SU-DHL-6 (cell line): ENCODE measurements around the gene MGMT.

Source experiments
- EZH2phosphoT487 ChIP-seq: fragments of 200-600 bp; sonication (generic), shearing (Covaris generic); conservative IDR thresholded peaks from 2 replicates; pipeline ENCODE4 v1.6.1; 2018; ENCODE audit warnings: mild to moderate bottlenecking, antibody characterized with exemption, low read length, moderate library complexity, mixed read lengths
- TF ChIP-seq, protein P1 (sequence below): fragments of 200-600 bp; sonication (generic); IDR thresholded peaks from one replicate; pipeline ENCODE4 v1.5.1; 2017; ENCODE audit warnings: antibody characterized with exemption, mild to moderate bottlenecking, low read length, moderate library complexity; ENCODE audit not compliant: insufficient read depth, poor library complexity, severe bottlenecking

DNA sequence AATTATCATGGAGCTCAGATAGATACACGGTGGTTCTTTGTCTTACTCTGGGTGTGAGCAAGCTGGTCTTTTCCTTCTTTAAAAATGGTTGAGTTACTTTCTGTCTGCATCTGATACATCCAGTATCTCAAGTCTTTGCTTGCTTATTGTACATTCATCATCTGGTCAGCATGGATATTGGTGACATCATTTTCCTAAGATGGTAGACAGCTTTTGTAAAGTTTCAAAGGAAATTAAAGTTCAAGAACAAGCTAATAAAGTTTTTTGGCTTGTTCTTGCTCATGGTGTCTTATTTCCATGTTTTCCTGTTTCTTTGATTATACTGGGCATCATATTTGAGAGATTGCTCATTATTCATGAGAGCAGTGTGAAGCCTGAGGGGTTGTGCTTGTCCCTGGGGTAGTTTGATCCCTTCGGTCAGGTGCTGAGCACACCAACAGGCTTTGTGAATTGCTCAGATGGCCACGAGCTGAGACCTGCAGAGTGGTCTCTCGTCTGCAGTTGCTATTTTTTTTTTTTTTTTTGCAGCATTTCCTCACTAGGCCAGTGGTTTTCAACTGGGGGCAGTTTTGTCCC, 38.5 kb downstream of the MGMT start:
- TF ChIP-seq, protein P1, sequence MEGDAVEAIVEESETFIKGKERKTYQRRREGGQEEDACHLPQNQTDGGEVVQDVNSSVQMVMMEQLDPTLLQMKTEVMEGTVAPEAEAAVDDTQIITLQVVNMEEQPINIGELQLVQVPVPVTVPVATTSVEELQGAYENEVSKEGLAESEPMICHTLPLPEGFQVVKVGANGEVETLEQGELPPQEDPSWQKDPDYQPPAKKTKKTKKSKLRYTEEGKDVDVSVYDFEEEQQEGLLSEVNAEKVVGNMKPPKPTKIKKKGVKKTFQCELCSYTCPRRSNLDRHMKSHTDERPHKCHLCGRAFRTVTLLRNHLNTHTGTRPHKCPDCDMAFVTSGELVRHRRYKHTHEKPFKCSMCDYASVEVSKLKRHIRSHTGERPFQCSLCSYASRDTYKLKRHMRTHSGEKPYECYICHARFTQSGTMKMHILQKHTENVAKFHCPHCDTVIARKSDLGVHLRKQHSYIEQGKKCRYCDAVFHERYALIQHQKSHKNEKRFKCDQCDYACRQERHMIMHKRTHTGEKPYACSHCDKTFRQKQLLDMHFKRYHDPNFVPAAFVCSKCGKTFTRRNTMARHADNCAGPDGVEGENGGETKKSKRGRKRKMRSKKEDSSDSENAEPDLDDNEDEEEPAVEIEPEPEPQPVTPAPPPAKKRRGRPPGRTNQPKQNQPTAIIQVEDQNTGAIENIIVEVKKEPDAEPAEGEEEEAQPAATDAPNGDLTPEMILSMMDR: no peak
- no peak for TF ChIP-seq EZH2phosphoT487
